HG02981 (cell line): ENCODE measurements around the gene PDGFB.
A peak's percentile ranks its signal among the peaks of the same experiment; 100 is the strongest.

Source experiments
- ATAC-seq: cut with Tn5 transposase; IDR thresholded peaks from one replicate; pipeline ENCODE4 v1.9.1; 2021; ENCODE audit warnings: mild to moderate bottlenecking, moderate library complexity; ENCODE audit not compliant: unreplicated experiment

Gene PDGFB

DNA sequence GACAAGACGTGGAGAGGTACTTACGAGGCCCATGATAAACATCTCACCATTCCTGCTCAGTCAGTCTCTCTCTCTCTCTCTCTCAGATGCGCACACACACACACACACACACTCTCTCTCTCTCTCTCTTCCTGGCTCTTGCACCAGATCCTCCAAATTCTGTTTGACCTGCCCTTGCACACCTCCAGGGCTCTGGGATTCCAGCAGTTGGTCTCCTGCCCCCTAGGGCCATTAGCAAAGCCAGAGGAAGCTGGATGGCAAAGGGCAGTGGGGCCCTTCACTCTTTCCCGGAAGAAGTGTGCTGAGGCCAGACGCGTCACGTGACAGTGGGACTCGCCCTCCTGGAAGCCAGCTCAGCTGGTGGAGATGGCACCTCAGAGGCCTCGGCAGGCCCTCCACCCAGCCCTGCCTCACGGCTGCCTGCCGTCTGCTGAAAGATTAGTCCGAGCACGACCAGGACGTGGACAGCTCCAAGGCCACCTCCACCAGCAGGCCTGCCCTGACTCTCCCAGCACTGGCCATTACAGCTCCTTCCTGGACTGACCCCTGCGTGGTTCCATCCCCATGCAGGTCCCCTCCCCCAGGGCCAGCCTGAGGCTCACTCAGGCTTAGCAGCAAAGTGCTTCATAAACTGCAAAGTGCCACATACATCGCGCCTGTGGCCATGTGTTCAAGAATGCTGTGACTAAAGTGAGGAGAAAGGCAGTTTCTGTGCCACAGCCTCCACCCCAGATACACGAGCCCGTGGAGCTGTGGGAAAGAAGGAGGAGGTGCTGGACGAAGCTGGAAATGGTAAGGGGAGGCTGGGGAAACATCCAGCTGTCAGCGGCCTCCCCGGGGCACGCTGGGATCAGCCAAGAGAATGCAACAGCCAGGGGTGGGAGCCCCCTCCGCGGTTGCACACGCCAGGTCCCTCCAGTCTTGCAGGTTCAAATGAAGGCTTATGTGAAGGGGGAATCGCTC is 3.7 kb downstream of the PDGFB start:
- no peak for ATAC-seq

DNA sequence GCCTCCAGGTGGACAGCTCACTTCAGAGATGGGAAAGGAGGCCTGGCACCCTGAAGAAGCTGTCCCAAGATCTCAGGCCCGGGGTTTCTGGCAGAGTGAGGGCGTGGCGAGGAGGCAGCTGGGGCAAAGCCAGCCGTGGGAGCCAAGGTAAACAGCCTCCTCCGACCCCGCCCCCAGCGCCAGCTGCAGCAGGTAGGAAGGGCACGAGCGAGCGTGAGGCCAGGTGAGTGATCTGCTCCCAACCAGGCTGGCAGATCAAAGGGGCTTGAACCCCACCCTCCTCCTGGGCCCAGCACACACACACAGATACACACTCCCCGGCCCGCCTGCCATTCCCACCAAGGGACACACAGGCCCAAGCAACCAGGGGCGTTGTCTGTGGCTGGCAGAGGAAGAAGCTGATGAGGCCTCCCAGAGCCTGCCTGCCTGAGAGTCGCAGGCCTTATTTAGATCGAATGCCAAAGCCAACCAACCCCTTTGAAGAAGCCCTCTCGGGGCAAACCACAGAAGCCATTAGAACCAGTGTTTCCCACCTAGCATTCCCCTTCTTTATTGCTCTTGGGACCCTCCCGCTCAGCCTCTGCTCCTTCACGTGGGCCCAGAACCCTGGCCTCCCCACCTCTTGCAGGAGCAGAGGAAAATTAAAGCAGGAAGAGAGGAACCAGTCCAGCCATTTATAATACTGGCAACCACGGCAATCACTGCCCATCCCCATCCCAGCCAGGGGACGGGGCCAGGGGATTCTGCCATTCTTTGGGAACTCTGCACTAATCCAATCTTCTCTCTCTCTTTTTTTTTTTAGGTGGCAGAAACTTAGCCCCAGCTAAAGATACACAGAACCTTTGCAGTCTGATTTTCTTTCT is 5.0 kb downstream of the PDGFB start:
- no peak for ATAC-seq

DNA sequence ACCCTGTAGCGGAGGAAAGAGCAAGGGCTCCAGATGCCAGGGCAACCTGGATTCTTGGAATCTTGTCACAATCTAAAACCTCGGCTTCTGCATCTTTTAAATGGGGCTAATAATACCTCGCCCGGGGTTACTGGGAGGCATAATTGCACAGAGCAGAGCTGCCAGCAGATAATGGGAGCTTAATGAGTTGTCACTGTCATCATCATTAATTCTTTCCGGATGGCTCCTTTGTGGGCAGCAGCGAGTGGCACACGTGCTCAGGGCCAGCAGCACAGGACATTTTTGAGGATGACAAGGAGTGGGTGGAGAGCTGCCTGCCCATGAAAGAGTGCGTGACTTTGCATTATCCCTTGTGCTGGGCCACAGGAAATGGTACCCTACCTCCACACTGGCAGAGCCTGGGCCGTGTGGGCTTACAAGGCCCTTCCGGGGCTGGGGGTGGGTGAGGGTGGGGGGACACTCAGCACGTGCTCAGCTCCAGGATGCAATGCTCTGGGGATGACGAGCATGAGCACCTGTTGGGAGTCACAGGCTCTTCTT is 5.7 kb downstream of the PDGFB start:
- no peak for ATAC-seq

DNA sequence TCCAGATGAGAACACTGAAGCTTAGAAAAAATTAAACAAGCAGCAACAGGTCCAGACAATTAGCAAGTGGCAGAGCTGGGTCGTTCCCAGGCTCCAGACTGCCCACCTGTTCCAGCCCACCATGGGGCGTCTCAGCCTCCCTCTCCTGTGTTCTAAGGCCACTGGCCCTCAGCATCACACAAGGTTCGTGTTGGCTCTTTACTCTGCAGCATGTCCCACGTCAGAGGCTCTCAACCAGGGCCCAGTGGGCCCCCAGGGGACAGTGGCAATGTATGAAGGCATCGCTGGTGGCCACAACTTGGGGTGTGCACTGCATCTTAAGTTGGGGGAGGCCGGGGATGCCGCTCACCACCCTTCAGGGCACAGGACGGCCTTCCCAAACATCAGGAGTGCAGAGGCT is 6.2 kb downstream of the PDGFB start:
- no peak for ATAC-seq

GRCh38 chr22:39238101-39238466 is 6.7 kb downstream of the PDGFB start:
- no peak for ATAC-seq

DNA sequence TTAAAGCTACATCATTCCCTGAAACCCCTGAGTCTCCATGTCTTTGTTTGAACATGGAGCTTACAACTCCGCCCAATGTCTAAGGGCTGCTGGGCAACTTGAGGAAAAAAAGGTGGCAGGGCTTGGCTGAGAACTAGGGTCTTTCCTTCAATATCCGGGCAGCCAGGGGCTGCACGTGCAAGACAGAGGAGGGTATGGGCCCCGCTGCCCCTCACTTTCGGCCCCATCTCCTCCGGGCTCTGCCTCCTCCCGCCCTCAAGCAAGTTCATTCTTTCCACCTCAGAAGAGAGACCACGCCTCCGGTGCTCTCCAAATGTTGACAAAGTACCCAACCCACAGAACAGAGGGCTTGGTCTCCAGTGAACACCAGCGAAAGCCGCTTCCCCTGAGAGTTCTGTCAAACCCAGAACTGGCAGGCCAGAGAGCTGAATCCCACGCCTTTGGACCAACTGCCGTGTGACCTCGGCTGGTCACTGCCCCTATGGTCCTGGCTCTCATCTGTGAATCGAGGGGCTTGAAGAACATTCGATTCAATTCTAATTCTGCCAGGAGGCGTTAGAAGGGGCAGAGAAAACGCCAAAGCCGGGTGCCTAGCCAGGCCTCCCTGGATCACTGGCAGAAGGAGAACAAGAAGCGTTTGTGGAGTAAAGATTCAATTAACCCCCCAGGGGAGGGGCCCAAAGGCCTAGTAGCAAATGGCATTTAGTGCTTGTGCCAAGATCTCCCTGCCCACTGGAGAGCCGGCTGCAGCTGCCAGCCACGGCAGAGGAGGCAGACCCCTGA is 7.3 kb downstream of the PDGFB start:
- ATAC-seq, result no peak

DNA sequence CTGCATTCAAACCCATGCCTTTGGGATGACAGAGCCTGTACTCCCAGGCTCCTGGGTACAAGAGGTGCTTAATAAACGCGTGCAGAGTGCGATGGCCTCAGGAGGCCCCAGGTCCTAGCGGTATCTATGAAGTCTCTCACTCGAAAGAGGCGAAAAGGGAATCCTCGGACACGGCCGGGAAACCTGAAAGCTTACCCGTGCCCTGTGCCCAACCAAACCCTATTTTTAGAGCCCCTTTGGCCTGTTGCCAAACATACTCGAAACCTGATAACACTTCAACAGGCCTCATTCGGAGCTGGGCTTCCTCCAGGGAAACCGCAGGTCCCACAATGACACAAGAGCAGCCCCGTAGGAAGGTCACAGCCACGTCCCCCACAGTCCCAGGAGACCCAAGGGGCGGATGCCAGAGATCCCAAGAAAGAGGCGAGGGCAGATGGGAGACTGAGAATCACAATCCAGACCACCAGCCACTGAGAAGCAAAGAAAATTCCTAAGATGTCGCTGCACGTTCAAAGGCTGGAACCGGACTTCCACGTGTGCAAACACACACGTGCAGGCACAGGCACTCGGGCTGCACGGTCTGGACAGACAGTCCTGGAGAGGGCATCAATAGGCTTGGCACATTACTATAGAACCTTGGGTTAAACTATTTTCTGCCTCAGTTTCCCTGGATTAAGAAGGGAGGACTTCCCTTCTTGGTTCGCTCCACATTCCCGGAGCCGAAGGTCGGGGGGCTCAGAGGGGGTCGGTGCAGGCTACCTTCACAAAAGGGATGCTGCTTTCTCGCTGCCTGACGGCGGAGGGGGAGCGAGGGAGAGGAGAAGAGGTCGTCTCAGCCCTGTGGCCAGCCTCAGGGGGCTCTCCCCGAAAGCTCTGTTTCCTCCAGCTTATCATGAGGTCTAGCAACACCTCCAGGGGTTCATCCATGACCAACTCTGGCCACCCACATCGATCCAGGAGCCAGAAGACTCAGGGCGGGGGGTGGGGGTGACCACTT is 8.2 kb downstream of the PDGFB start:
- peak; percentile 48 for ATAC-seq

DNA sequence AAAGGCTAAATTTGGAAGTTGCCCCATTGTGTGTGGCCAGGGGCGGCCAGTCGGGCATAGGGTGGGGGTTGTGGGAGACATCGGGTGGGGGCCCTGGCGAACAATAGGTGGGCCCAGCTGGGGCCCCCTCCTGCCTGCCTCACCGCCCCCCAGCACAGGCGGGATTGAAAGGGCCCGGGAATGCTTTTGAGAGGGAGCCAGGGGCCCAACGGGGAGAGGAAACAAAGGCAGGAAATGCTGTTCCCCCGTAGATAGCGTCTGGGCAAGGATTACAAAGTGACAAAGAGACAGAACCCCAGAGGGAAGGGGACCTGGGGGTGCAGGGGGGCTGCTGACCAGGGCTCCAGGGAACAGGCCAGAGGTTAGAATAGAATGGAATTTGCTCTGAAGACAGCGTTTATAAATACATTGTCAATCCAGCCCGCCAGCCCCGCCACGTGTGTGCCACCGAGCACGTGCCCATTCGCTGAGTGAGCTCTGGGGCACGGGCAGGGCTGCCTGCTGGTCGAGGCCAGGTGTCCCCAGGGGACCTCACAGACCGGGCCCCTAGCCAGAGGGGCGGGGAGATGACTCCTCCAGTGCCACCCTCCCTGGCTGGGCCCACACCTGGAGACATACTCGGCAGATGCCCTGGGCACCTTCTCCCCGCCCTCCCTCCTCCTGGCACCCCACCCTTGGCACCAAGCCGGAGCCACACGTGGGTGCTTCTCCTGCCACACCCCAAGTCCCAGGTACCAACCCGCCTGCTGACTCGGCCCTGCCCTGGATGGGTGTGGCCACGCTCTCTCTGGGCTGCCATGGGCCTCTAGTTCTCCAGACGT is 9.7 kb downstream of the PDGFB start:
- no peak for ATAC-seq

DNA sequence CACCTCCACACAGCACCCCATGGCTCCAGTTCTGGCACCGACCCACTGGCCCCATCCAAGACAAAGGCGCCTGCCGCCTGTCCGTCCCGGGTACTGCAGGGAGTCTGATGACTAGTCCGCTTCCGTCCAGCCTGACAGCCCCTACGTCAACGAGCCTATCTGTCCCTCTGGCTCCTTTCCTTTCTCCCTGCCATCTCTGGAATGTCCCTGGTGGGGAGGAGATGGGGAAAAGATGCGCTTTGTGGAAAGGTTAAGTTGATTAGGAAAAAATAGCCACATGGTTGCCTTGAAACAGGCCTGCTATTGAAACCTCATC is 10.4 kb downstream of the PDGFB start:
- ATAC-seq, result no peak

DNA sequence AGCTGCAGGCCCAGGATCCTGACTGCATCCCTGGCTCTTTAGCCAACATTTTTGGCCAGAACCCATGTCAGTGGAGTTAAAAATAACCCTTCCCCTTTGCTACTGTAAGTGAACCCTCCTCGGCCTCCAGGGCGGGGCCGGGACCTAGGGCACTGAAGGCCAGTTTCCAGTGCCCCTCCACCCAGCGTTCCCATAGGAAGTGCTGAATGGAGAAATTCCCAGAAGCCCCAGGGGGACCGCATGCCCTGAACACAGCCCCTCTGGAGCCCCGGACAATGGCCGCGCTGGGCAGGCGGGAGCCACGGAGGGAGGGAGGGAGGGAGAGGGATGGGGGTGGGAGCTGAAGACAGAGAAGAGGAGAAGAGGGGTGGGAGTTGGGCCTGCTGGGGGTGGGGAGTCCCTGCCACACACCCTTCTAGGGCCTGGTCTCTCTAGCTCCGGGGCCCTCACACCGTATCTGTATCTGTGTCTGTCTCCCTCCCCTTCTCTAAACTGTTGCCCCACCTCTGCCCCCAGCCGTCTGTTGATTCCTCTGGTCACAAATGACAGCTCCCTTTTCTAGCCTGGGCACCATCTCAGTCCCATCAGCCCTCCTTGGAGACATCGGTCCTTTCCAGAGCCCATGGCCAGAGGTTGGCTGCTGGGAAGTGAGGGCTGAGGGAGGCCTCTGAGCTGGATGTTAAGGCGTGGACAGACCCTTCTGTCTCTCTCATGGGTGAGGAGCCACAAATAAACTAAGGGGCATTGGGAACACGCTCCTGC is 10.9 kb downstream of the PDGFB start:
- ATAC-seq, result no peak

- ATAC-seq, result no peak
These were observed 11.7 kb downstream of the PDGFB start for GRCh38 chr22:39232806-39233709.

- no peak for ATAC-seq
These were observed 12.5 kb downstream of the PDGFB start for GRCh38 chr22:39232246-39232645.

GRCh38 chr22:39231197-39231950 is 13.4 kb downstream of the PDGFB start:
- ATAC-seq, result no peak

DNA sequence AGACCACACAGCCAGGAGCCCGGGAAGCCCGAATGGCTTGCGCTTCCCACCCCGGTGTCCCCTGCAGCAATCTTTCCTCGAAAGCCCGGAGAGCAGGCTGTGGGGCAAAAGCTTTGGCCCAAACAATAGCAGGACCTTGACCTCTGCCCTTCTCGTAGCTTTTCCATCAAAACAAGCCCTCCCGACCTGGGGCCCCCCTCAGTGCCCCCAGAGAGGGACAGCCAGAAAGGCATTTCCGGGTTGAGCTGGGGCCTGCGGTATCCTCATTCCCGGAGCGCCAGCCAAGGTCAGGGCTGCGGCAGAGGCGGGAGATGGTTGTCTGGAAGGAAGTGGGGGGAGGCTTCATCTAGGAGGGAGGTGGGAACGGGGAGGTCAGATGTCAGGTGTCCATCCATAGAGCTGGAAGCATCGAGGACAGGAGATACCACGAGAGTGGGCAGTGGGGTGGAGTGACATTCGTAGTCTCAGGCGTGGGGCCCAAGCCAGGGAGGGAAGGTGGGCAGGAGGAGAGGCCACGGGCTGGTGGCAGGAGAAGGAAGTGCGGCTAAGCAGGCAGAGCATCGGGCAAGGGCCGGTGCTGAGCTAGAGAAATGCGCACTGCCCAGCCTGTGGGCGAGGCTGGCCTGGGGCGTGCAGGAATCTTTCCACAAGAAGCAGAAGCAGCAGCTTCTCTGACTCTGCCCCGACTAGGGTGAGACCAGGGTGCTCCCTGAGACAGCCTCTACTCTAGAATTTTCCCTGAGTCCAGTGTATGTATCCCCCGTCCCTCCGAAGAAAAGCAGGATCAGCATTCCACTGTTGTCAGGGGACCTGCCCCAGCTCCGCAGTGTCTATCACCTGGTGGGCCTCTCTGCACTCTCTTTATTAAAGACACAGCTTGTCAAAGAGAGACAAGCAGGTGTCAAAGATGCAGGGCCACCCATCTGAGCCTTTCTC is 14.3 kb downstream of the PDGFB start:
- ATAC-seq, result no peak

DNA sequence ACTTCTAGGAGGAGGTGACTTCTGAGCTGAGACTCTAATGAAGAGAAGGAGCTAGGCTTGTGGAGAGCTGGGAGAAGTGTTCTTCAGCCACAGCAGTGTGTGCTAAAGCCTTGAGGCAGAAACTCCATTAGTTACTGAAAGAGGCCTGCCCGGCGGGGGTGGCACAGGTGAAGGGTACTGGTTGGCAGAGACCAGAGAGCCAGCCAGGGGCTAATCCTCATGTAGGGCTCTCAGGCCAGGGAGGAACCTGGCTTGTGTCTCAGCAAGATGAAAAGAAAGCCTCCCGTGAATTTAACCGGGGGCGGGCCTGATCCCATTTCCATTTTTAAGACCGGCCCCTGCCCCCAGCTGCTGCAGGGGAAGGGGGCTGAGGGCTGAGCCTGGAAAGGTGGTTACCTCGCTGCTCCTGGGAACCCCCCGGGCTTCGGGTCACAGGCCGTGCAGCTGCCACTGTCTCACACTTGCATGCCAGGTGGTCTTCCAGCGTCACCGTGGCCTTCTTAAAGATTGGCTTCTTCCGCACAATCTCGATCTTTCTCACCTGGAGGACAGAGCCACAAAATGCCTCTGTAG is 15.0 kb downstream of the PDGFB start:
- no peak for ATAC-seq
